GM12878 (cell line): ENCODE data around the gene GEMIN5. TPM values are rescaled to one million over a fixed set of nuclear protein-coding genes. Genes with fewer than 3 reads are reported as not detected.

ENCODE experiments used
- ATAC-seq: fragments of 200-7000 bp; cut with Tn5 transposase; 3 replicates; pipeline ENCODE4 v1.9.1; 2020; ENCODE audit warnings: mild to moderate bottlenecking, moderate library complexity
- BruUV-seq: library from RNA; stranded (reverse); fragments of 400-500 nt; replicated peaks from 2 replicates; lab custom pipeline; 2021; lab: Mats Ljungman, UMichigan
- CTCF ChIA-PET: fragments of 300-600 bp; sonication (Branson Sonifier 250); formaldehyde crosslinking; extraction: SDS; loops from one replicate; lab custom pipeline; 2021; ENCODE audit warnings: inconsistent platforms; lab: Yijun Ruan, JAX
- POLR2A ChIA-PET: fragments of 350-600 bp; formaldehyde crosslinking; extraction: SDS; loops from one replicate; lab custom pipeline; 2021; ENCODE audit warnings: inconsistent platforms; lab: Charles Lee
- RAD21 ChIA-PET: fragments of 300-600 bp; sonication (Branson Sonifier 250); formaldehyde crosslinking; loops from one replicate; lab custom pipeline; 2023; ENCODE audit warnings: antibody characterized with exemption; ENCODE audit not compliant: unreplicated experiment; lab: Charles Lee
- SMC1A ChIA-PET: fragments of 300-600 bp; sonication (Branson Sonifier 250); formaldehyde crosslinking; loops from one replicate; lab custom pipeline; 2023; ENCODE audit not compliant: unreplicated experiment, uncharacterized antibody; lab: Charles Lee
- DNase-seq: peaks from one replicate; pipeline ENCODE4 v3.0.0-alpha.2; 2011; ENCODE audit warnings: low read depth, low spot score
- FAIRE-seq: peaks from 3 replicates; lab custom pipeline; 2011; peaks lifted over from hg19 to GRCh38; lab: Jason Lieb, UNC
- H2AFZ ChIP-seq: 2 replicates; pipeline ENCODE4 v1.6.0; 2011; ENCODE audit warnings: low read depth, low read length, control low read depth; ENCODE audit not compliant: control insufficient read depth
- H3K27ac ChIP-seq: 2 replicates; pipeline ENCODE4 v1.5.1; 2011; ENCODE audit warnings: control low read depth; ENCODE audit not compliant: control insufficient read depth, insufficient read depth
- H3K27me3 ChIP-seq, 2 experiments: replicated peaks in 1 of 2; 2 replicates each; pipeline versions ENCODE4 v1.6.0 to v1.6.1; 2011; ENCODE audit warnings: low read length in 1 of 2; ENCODE audit not compliant: control insufficient read depth in 2 of 2, insufficient read depth in 2 of 2
- H3K36me3 ChIP-seq, 2 experiments: 2 replicates each; pipeline ENCODE4 v1.5.1; 2011; ENCODE audit warnings: low read length in 1 of 2; ENCODE audit not compliant: control insufficient read depth in 2 of 2, insufficient read depth in 2 of 2
- H3K4me1 ChIP-seq: 2 replicates; pipeline ENCODE4 v1.6.1; 2011; ENCODE audit warnings: mild to moderate bottlenecking, low read length, moderate library complexity, mixed read lengths; ENCODE audit not compliant: control insufficient read depth, insufficient read depth
- H3K4me2 ChIP-seq: 2 replicates; pipeline ENCODE4 v1.6.0; 2011; ENCODE audit warnings: control low read depth; ENCODE audit not compliant: control insufficient read depth, insufficient read depth
- H3K4me3 ChIP-seq: fragments of 200-600 bp; sonication (generic); 2 replicates; pipeline ENCODE4 v1.5.1; 2016
- H3K79me2 ChIP-seq: 2 replicates; pipeline ENCODE4 v1.6.0; 2011; ENCODE audit warnings: low read length; ENCODE audit not compliant: control insufficient read depth, insufficient read depth
- H3K9ac ChIP-seq: 2 replicates; pipeline ENCODE4 v1.8.0; 2011; ENCODE audit warnings: low read length, control low read depth, mixed read lengths; ENCODE audit not compliant: control insufficient read depth, insufficient read depth
- H3K9me3 ChIP-seq: replicated peaks from 3 replicates; pipeline ENCODE4 v1.5.1; 2011; ENCODE audit warnings: mild to moderate bottlenecking, low read length; ENCODE audit not compliant: control insufficient read depth, insufficient read depth
- H4K20me1 ChIP-seq: 2 replicates; pipeline ENCODE4 v1.6.0; 2011; ENCODE audit not compliant: control insufficient read depth, insufficient read depth
- BACH1 ChIP-seq: fragments of 450-650 bp; IDR thresholded peaks from 2 replicates; pipeline ENCODE4 v1.6.1; 2017; ENCODE audit warnings: mild to moderate bottlenecking, borderline replicate concordance
- EGR1 ChIP-seq, 2 experiments: IDR thresholded peaks; 1 replicate in 1 of 2; 2 replicates in 1 of 2; pipeline ENCODE4 v1.6.1; 2011 to 2012; ENCODE audit warnings: low read depth in 2 of 2, low read length in 2 of 2, borderline replicate concordance in 1 of 2, mild to moderate bottlenecking in 1 of 2, moderate library complexity in 1 of 2
- HDAC6 ChIP-seq: fragments of 200-600 bp; sonication (generic); IDR thresholded peaks from one replicate; pipeline ENCODE4 v1.8.0; 2017; ENCODE audit warnings: antibody characterized with exemption; ENCODE audit not compliant: unreplicated experiment
- KLF5 ChIP-seq: fragments of 450-650 bp; IDR thresholded peaks from 2 replicates; pipeline ENCODE4 v1.6.1; 2014; ENCODE audit warnings: mild to moderate bottlenecking; ENCODE audit not compliant: partially characterized antibody
- MXI1 ChIP-seq: fragments of 150-350 bp; IDR thresholded peaks from 2 replicates; pipeline ENCODE4 v1.6.1; 2011; ENCODE audit warnings: low read depth, mild to moderate bottlenecking, inconsistent platforms, low read length, improper control_type of control experiment
- PAX5 ChIP-seq: IDR thresholded peaks from 2 replicates; pipeline ENCODE4 v1.6.1; 2011; ENCODE audit warnings: low read depth, low read length, borderline replicate concordance
- SMAD1 ChIP-seq: fragments of 450-650 bp; IDR thresholded peaks from 2 replicates; pipeline ENCODE4 v1.6.1; 2018; ENCODE audit warnings: mild to moderate bottlenecking, low read depth; ENCODE audit not compliant: partially characterized antibody
- SPI1 ChIP-seq: IDR thresholded peaks from 2 replicates; pipeline ENCODE4 v1.6.1; 2011; ENCODE audit warnings: low read depth, mild to moderate bottlenecking, low read length, moderate library complexity, borderline replicate concordance; ENCODE audit not compliant: insufficient read depth
- TCF3 ChIP-seq: IDR thresholded peaks from 2 replicates; pipeline ENCODE4 v1.6.1; 2012; ENCODE audit warnings: low read depth, mild to moderate bottlenecking, low read length, borderline replicate concordance; ENCODE audit not compliant: insufficient read depth
- ZZZ3 ChIP-seq: IDR thresholded peaks from 2 replicates; pipeline ENCODE4 v1.6.1; 2011; ENCODE audit warnings: low read depth; ENCODE audit not compliant: control insufficient read depth, insufficient read length
- WGBS: methylation state at CpG from one replicate; pipeline ENCODE4 v1.1.6; 2016; ENCODE audit warnings: low lambda C conversion rate; ENCODE audit not compliant: insufficient replicate concordance, insufficient coverage; ENCODE audit errors: missing lambda C conversion rate; 5-methylcytosine and 5-hydroxymethylcytosine counted together
- in situ Hi-C: fragments of 300-500 bp; cut with MboI; formaldehyde crosslinking; loops from 9 replicates; pipeline ENCODE4 v1.14.3; 2018; ENCODE audit warnings: mixed read lengths
- intact Hi-C: fragments of 100-400 bp; cut with micrococcal nuclease; formaldehyde crosslinking; loops from one replicate; pipeline ENCODE4 v1.14.2; 2022; ENCODE audit not compliant: unreplicated experiment
- polyA plus RNA-seq, 11 experiments: library from polyadenylated mRNA; depleted of rRNA in 4 of 11; unstranded in 6 of 11; stranded (reverse) in 5 of 11; fragments of >200 nt; fragmentation: Nextera tagmentation in 4 of 11; fragmentation: Illumina TruSeq in 1 of 11; extraction: Ambion mirVana in 4 of 11; extraction: Trizol in 1 of 11; gene quantifications; 1 replicate in 1 of 11; 2 replicates in 10 of 11; pipeline versions ENCODE4 v1.2.1 to v1.2.3, GENCODE V29; 2011 to 2016; ENCODE audit warnings: inconsistent platforms in 2 of 11, missing spikeins in 2 of 11, low read depth in 1 of 11
- total RNA-seq, 4 experiments: library from RNA; depleted of rRNA in 3 of 4; stranded (reverse); fragments of >200 nt in 3 of 4; fragmentation: Illumina TruSeq in 1 of 4; extraction: Trizol in 1 of 4; gene quantifications; 2 replicates each; pipeline versions ENCODE4 v1.2.1 to v1.2.3, GENCODE V29; 2013 to 2021
- TF ChIP-seq, protein P1 (sequence below): IDR thresholded peaks from 2 replicates; pipeline ENCODE4 v1.6.1; 2012; ENCODE audit warnings: low read depth, low read length, improper control_type of control experiment
- TF ChIP-seq, protein P2 (sequence below): fragments of 450-650 bp; formaldehyde crosslinking; IDR thresholded peaks from 2 replicates; pipeline ENCODE4 v1.4.0; 2022; ENCODE audit warnings: mild to moderate bottlenecking, moderate library complexity

The GEMIN5 gene
- total and polyA plus RNA-seq, 10 of the 15 experiments (the other 5 are each of a cell fraction or from before 2014, with no cell fraction given): 6.3 to 29.8 (median 23.3) TPM

DNA sequence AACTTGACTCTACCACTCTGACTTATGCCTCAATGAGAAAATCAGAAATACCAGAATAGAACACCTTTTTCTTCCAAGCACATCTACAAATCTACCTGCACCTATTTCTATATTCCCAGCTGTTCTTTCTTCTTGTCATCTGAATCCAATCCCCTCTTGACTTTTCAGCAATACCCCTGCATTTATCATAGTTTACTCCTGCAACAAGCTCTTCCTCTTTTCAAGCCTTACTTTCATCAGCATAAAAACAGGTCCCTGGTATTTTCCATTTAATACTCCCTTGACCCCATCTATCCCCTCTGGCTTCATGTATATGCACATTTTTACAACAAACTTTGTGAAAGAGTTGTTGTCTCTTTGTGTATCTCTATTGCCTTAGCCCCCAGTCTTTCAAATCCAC, 3.1 kb downstream of the GEMIN5 start:
- ATAC-seq (no peak), FAIRE-seq (no peak), DNase-seq (no peak)
- H3K4me3 ChIP-seq: peak overlapping the region; percentile 26; the same call in 1 of the 2 replicates
- ChIA-PET SMC1A (interaction anchor here (1.0 kb wide), 1 partner anchor 58 kb away, joined by 3 read pairs; no protein-coding TSS in a partner anchor), POLR2A (no interaction called here), RAD21 (no interaction called here), CTCF (no interaction called here)
- H3K4me1 ChIP-seq: peaks cover 6% of the 10 kb centered on the region
- no peaks in the 10 kb centered on the region for H3K9me3 ChIP-seq
- no TSS peak for BruUV-seq
- H3K27ac ChIP-seq: no peak overlapping the region; the same call in 1 of the 2 replicates
- H2AFZ ChIP-seq: no peak overlapping the region
- no peak overlapping the region; the same call in 1 of the 2 replicates for H3K9ac ChIP-seq
- no peak for TF ChIP-seq PAX5
- TF ChIP-seq SPI1: peak; percentile 26; the same call in 1 of the 2 replicates
- H3K79me2 ChIP-seq: peaks cover 25% of the 10 kb centered on the region
- no peak overlapping the region for H3K4me2 ChIP-seq
- no peaks in the 10 kb centered on the region for H4K20me1 ChIP-seq
- peaks cover 0 to 17% of the 10 kb centered on the region in 2 experiments; a peak in 1 of 4 replicates for H3K36me3 ChIP-seq
- in situ Hi-C loops (no loop called here), intact Hi-C loops (loop anchor here (10.0 kb wide), 1 partner anchor 490 kb away; the partner anchor contains the start of gene SAP30L)
- no peaks in the 10 kb centered on the region for H3K27me3 ChIP-seq

DNA sequence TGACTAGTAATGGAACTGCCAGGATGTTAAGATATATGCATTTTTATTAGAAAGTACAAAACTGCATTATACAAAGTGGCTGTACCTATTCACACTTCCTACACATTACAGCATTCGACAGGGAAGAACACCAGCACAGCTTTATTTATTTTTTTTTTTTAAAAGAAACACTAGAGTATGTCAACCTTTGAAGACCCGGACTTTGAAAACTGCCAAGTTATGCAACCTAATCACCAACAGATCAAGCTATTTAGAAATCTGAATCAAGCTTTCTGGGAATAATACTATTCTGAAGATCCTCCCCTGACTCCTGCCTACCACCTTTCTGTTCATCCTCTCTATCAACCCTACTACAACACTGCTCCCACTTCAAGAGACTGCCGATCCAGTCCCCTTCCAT, 4.5 kb downstream of the GEMIN5 start:
- no peak overlapping the region for H3K27ac ChIP-seq
- no peak overlapping the region for H3K4me2 ChIP-seq
- peaks cover 6% of the 10 kb centered on the region for H3K4me1 ChIP-seq
- H2AFZ ChIP-seq: no peak overlapping the region
- H3K9me3 ChIP-seq: no peaks in the 10 kb centered on the region
- in situ Hi-C loops (no loop called here), intact Hi-C loops (loop anchor here (10.0 kb wide), 1 partner anchor 489 kb away; the partner anchor contains the start of gene SAP30L)
- 64% methylated on average over 3 of the region's 3 CpGs for WGBS
- H3K27me3 ChIP-seq: no peaks in the 10 kb centered on the region
- no peak for DNase-seq
- no peak for FAIRE-seq
- ChIA-PET RAD21 (no interaction called here), POLR2A (no interaction called here), SMC1A (interaction anchor here (1.5 kb wide), 1 partner anchor 13 kb away, joined by 3 read pairs; no protein-coding TSS in a partner anchor), CTCF (interaction anchor here (1.2 kb wide), 1 partner anchor 39 kb away, joined by 5 read pairs; no protein-coding TSS in a partner anchor)
- ATAC-seq: no peak
- H4K20me1 ChIP-seq: no peaks in the 10 kb centered on the region
- no peak overlapping the region for H3K4me3 ChIP-seq
- BruUV-seq: no TSS peak
- H3K9ac ChIP-seq: no peak overlapping the region
- peaks cover 25% of the 10 kb centered on the region for H3K79me2 ChIP-seq
- H3K36me3 ChIP-seq: peaks cover 0 to 17% of the 10 kb centered on the region in 2 experiments; a peak in 1 of 4 replicates
- TF ChIP-seq EGR1 (IDR thresholded peaks at IDR 0.05; ENCODE audit: borderline replicate concordance in 1 of 2, low read depth in 2 of 2, low read length in 2 of 2): no peak
- no peak for TF ChIP-seq BACH1
- TF ChIP-seq ZZZ3: no peak
- no peak for TF ChIP-seq KLF5
- TF ChIP-seq, protein P1, sequence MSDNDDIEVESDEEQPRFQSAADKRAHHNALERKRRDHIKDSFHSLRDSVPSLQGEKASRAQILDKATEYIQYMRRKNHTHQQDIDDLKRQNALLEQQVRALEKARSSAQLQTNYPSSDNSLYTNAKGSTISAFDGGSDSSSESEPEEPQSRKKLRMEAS: no peak
- TF ChIP-seq HDAC6: no peak
- TF ChIP-seq MXI1: no peak
- TF ChIP-seq SMAD1: no peak
- TF ChIP-seq TCF3: no peak
- TF ChIP-seq, protein P2, sequence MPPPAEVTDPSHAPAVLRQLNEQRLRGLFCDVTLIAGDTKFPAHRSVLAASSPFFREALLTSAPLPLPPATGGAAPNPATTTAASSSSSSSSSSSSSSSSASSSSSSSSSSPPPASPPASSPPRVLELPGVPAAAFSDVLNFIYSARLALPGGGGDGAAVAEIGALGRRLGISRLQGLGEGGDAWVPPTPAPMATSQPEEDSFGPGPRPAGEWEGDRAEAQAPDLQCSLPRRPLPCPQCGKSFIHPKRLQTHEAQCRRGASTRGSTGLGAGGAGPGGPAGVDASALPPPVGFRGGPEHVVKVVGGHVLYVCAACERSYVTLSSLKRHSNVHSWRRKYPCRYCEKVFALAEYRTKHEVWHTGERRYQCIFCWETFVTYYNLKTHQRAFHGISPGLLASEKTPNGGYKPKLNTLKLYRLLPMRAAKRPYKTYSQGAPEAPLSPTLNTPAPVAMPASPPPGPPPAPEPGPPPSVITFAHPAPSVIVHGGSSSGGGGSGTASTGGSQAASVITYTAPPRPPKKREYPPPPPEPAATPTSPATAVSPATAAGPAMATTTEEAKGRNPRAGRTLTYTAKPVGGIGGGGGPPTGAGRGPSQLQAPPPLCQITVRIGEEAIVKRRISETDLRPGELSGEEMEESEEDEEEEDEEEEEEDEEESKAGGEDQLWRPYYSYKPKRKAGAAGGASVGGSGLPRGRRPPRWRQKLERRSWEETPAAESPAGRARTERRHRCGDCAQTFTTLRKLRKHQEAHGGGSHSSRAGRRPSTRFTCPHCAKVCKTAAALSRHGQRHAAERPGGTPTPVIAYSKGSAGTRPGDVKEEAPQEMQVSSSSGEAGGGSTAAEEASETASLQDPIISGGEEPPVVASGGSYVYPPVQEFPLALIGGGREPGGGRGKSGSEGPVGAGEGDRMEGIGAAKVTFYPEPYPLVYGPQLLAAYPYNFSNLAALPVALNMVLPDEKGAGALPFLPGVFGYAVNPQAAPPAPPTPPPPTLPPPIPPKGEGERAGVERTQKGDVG: no peak
